Aorta (tissue), 5 donors: Measurements from ENCODE around the gene LRMDA. TPM values are rescaled to one million over a fixed set of nuclear protein-coding genes. Genes with fewer than 3 reads are reported as not detected.

Experiments used
- ATAC-seq: fragments of 200-7000 bp; cut with Tn5 transposase; one replicate; pipeline ENCODE4 v1.9.1; 2022; ENCODE audit warnings: moderate library complexity; ENCODE audit not compliant: low FRiP score
- DNase-seq, 2 donors: peaks; one replicate each; pipeline ENCODE4 v3.0.0-alpha.2; 2020
- H3K27ac ChIP-seq, 2 donors: one replicate each; pipeline ENCODE4 v1.5.1; 2013; ENCODE audit warnings: low read length in 2 of 2, mild to moderate bottlenecking in 2 of 2, moderate library complexity in 2 of 2, control low read depth in 1 of 2, inconsistent platforms in 1 of 2, low read depth in 1 of 2
- H3K27me3 ChIP-seq, 2 donors: one replicate each; pipeline ENCODE4 v1.6.1; 2013; ENCODE audit warnings: control low read depth in 1 of 2, low read length in 1 of 2, mild to moderate bottlenecking in 1 of 2, moderate library complexity in 1 of 2; ENCODE audit not compliant: insufficient read depth in 2 of 2, control insufficient read depth in 1 of 2
- H3K36me3 ChIP-seq, 2 donors: one replicate each; pipeline ENCODE4 v1.6.1; 2013; ENCODE audit warnings: control low read depth in 1 of 2, low read length in 1 of 2, mild to moderate bottlenecking in 1 of 2; ENCODE audit not compliant: insufficient read depth in 2 of 2, control insufficient read depth in 1 of 2
- H3K4me1 ChIP-seq, 2 donors: one replicate each; pipeline ENCODE4 v1.6.1; 2013; ENCODE audit warnings: low read length in 2 of 2, control low read depth in 1 of 2, mild to moderate bottlenecking in 1 of 2, moderate library complexity in 1 of 2; ENCODE audit not compliant: insufficient read depth in 2 of 2, control insufficient read depth in 1 of 2
- H3K4me3 ChIP-seq, 2 donors: one replicate each; pipeline ENCODE4 v1.5.1; 2013; ENCODE audit warnings: low read length in 2 of 2, control low read depth in 1 of 2, mild to moderate bottlenecking in 1 of 2
- H3K9me3 ChIP-seq: one replicate; pipeline ENCODE4 v1.6.1; 2013; ENCODE audit warnings: mild to moderate bottlenecking, low read length; ENCODE audit not compliant: control insufficient read depth
- WGBS, 2 donors: extraction: QIAGEN DNeasy Blood & Tissue Kit; methylation state at CpG; one replicate each; pipeline ENCODE4 v1.1.7; 2013; 5-methylcytosine and 5-hydroxymethylcytosine counted together
- intact Hi-C, 2 donors: fragments of 100-400 bp; cut with DNase I; formaldehyde crosslinking; loops; one replicate each; pipeline versions ENCODE4 v1.14.2 to v1.15.0; 2022
- polyA plus RNA-seq, 2 donors: library from polyadenylated mRNA; stranded (reverse); fragments of 200-250 nt; gene quantifications; one replicate each; pipeline ENCODE4 v1.2.3, GENCODE V29; 2013
- total RNA-seq, 2 donors: library from RNA; stranded (reverse); fragmentation: NEBNext Ultra II Directional; extraction: Animal tissue kit (Norgen Biotek cat#: 25700); gene quantifications; one replicate each; pipeline ENCODE4 v1.2.1, GENCODE V29; 2021
- donor health status: healthy with polysubstance abuse.
- donor health status: Bipolar disorder and iron deficiency.
- donor health status: DM: no; HTN: no; CAD: no.
- donor health status: DM: no; HTN: no; CAD: no.
- donor health status: DM: yes; HTN: yes; CAD: no.

Gene LRMDA
- total and polyA plus RNA-seq, 4 donors = 7.4 to 25.7 (median 14.7) TPM

- no peaks in the 10 kb centered on the region for H3K27me3 ChIP-seq
- no peaks in the 10 kb centered on the region for H3K36me3 ChIP-seq
- no peaks in the 10 kb centered on the region for H3K4me1 ChIP-seq
- no peak for DNase-seq
- H3K9me3 ChIP-seq = no peaks in the 10 kb centered on the region
- H3K27ac ChIP-seq = no peak overlapping the region
- whole genome bisulfite sequencing, 2 donors = 93 to 100% methylated on average over 1 of the region's 1 CpG
- no peak for ATAC-seq
- H3K4me3 ChIP-seq = no peak overlapping the region
- intact Hi-C loops = no loop called here
Observed at GRCh38 chr10:75496191-75496567, 64.8 kb downstream of the LRMDA start.

GRCh38 chr10:75497997-75498883, 66.8 kb downstream of the LRMDA start:
- Histone ChIP-seq H3K9me3 (no peaks in the 10 kb centered on the region), H3K27me3 (no peaks in the 10 kb centered on the region), H3K27ac (no peak overlapping the region), H3K4me3 (no peak overlapping the region), H3K36me3 (no peaks in the 10 kb centered on the region), H3K4me1 (no peaks in the 10 kb centered on the region)
- 50 to 61% methylated on average over 15 of the region's 15 CpGs for WGBS, 2 donors
- intact Hi-C loops = no loop called here
- DNase-seq (peak in 1 of 2 donors; percentile 54), ATAC-seq (peak; percentile 36)

- Histone ChIP-seq H3K27me3 (no peaks in the 10 kb centered on the region), H3K27ac (no peak overlapping the region), H3K4me1 (no peaks in the 10 kb centered on the region), H3K9me3 (no peaks in the 10 kb centered on the region), H3K36me3 (no peaks in the 10 kb centered on the region), H3K4me3 (no peak overlapping the region)
- intact Hi-C loops = no loop called here
- no peak for DNase-seq
- no peak for ATAC-seq
- WGBS, 2 donors = 74 to 79% methylated on average over 5 of the region's 5 CpGs
Observed at GRCh38 chr10:75498884-75499350, 67.5 kb downstream of the LRMDA start.

- Histone ChIP-seq H3K4me1 (no peaks in the 10 kb centered on the region), H3K4me3 (no peak overlapping the region), H3K9me3 (no peaks in the 10 kb centered on the region), H3K27ac (no peak overlapping the region), H3K27me3 (no peaks in the 10 kb centered on the region), H3K36me3 (no peaks in the 10 kb centered on the region)
- 85 to 87% methylated on average over 4 of the region's 4 CpGs for WGBS, 2 donors
- DNase-seq = no peak
- intact Hi-C loops = no loop called here
- ATAC-seq = no peak
Observed at GRCh38 chr10:75499556-75500160, 68.2 kb downstream of the LRMDA start.

GRCh38 chr10:75502389-75502788, 71.0 kb downstream of the LRMDA start:
- no peaks in the 10 kb centered on the region for H3K27me3 ChIP-seq
- H3K27ac ChIP-seq = no peak overlapping the region
- intact Hi-C loops = no loop called here
- 91% methylated on average over 3 of the region's 3 CpGs for WGBS, 2 donors
- H3K36me3 ChIP-seq = no peaks in the 10 kb centered on the region
- no peak for DNase-seq
- ATAC-seq = no peak
- no peak overlapping the region for H3K4me3 ChIP-seq
- no peaks in the 10 kb centered on the region for H3K9me3 ChIP-seq
- peaks cover 0 to 2% of the 10 kb centered on the region in 2 donors for H3K4me1 ChIP-seq

GRCh38 chr10:75502838-75503237, 71.4 kb downstream of the LRMDA start:
- intact Hi-C loops = no loop called here
- DNase-seq (no peak), ATAC-seq (no peak)
- Histone ChIP-seq H3K9me3 (no peaks in the 10 kb centered on the region), H3K27me3 (no peaks in the 10 kb centered on the region), H3K27ac (no peak overlapping the region), H3K4me1 (peaks cover 0 to 6% of the 10 kb centered on the region in 2 donors), H3K36me3 (no peaks in the 10 kb centered on the region), H3K4me3 (no peak overlapping the region)

- H3K9me3 ChIP-seq = no peaks in the 10 kb centered on the region
- H3K4me3 ChIP-seq = no peak overlapping the region
- no peaks in the 10 kb centered on the region for H3K27me3 ChIP-seq
- WGBS, 2 donors = 43 to 58% methylated on average over 1 of the region's 1 CpG
- ATAC-seq (no peak), DNase-seq (no peak)
- peaks cover 0 to 10% of the 10 kb centered on the region in 2 donors for H3K4me1 ChIP-seq
- H3K36me3 ChIP-seq = no peaks in the 10 kb centered on the region
- intact Hi-C loops = loop anchor here in 1 of 2 donors (5.0 kb wide), 1 partner anchor 103 kb away; the partner anchor contains the start of gene ZNF503
- no peak overlapping the region for H3K27ac ChIP-seq
Observed at GRCh38 chr10:75505293-75505692, 73.9 kb downstream of the LRMDA start.

- ATAC-seq (no peak), DNase-seq (no peak)
- H3K4me1 ChIP-seq = peaks cover 0 to 10% of the 10 kb centered on the region in 2 donors
- 83 to 86% methylated on average over 3 of the region's 3 CpGs for WGBS, 2 donors
- no peaks in the 10 kb centered on the region for H3K27me3 ChIP-seq
- no peak overlapping the region for H3K4me3 ChIP-seq
- H3K36me3 ChIP-seq = no peaks in the 10 kb centered on the region
- intact Hi-C loops = loop anchor here in 1 of 2 donors (5.0 kb wide), 1 partner anchor 104 kb away; the partner anchor contains the start of gene ZNF503
- no peak overlapping the region for H3K27ac ChIP-seq
- H3K9me3 ChIP-seq = no peaks in the 10 kb centered on the region
Observed at GRCh38 chr10:75505840-75506506, 74.5 kb downstream of the LRMDA start.
